WTC11 (cell line): ENCODE data around the gene ZNF853. TPM values are rescaled to one million over a fixed set of nuclear protein-coding genes. Genes with fewer than 3 reads are reported as not detected.
A peak's percentile ranks its signal among the peaks of the same experiment; 100 is the strongest.
"Not testable (repeated sequence)": the region's sequence is repeated elsewhere in the genome, so short reads cannot be mapped to it uniquely, and the experiment has no call there.

Source experiments
- ATAC-seq: fragments of 200-7000 bp; cut with Tn5 transposase; 2 replicates; pipeline ENCODE4 v1.10.0; 2021; ENCODE audit warnings: mild to moderate bottlenecking, moderate library complexity
- CTCF ChIA-PET: fragments of 300-600 bp; sonication (Branson Sonifier 250); formaldehyde crosslinking; loops from one replicate; lab custom pipeline; 2021; ENCODE audit warnings: antibody characterized with exemption; lab: Charles Lee
- POLR2A ChIA-PET: fragments of 350-600 bp; sonication (Branson Sonifier 250); formaldehyde crosslinking; loops from one replicate; lab custom pipeline; 2021; ENCODE audit warnings: antibody characterized with exemption; lab: Charles Lee
- DNase-seq: peaks from one replicate; pipeline ENCODE4 v3.0.0; 2021; ENCODE audit warnings: low spot score
- H3K27ac Mint-ChIP-seq: 2 replicates; pipeline ENCODE4 v1.8.0; 2021; ENCODE audit warnings: mixed read lengths
- H3K27me3 Mint-ChIP-seq: 2 replicates; pipeline ENCODE4 v1.8.0; 2021; ENCODE audit warnings: low read depth, mild to moderate bottlenecking, moderate library complexity, mixed read lengths
- H3K36me3 Mint-ChIP-seq: 2 replicates; pipeline ENCODE4 v1.8.0; 2021; ENCODE audit warnings: mixed read lengths
- H3K4me1 Mint-ChIP-seq: 2 replicates; pipeline ENCODE4 v1.8.0; 2022; ENCODE audit warnings: mixed read lengths
- H3K4me3 Mint-ChIP-seq: 2 replicates; pipeline ENCODE4 v1.8.0; 2021; ENCODE audit warnings: mild to moderate bottlenecking, moderate library complexity, mixed read lengths
- H3K9me3 Mint-ChIP-seq: 2 replicates; pipeline ENCODE4 v1.8.0; 2021; ENCODE audit warnings: mixed read lengths
- ATF1 ChIP-seq: sonication (generic); formaldehyde crosslinking; IDR thresholded peaks from 2 replicates; pipeline ENCODE4 v1.8.1; 2023; ENCODE audit warnings: mild to moderate bottlenecking, moderate library complexity, missing genetic modification reagents
- ATF2 ChIP-seq: sonication (generic); formaldehyde crosslinking; IDR thresholded peaks from 2 replicates; pipeline ENCODE4 v1.8.1; 2022; ENCODE audit warnings: low read depth, missing genetic modification reagents, borderline replicate concordance
- E2F1 ChIP-seq: sonication (generic); formaldehyde crosslinking; IDR thresholded peaks from 2 replicates; pipeline ENCODE4 v1.8.0; 2022; ENCODE audit warnings: mild to moderate bottlenecking, missing genetic modification reagents
- ELF4 ChIP-seq: sonication (generic); formaldehyde crosslinking; IDR thresholded peaks from 2 replicates; pipeline ENCODE4 v1.8.1; 2022; ENCODE audit warnings: low read depth, mild to moderate bottlenecking, moderate library complexity, missing genetic modification reagents
- GABPB1 ChIP-seq: sonication (generic); formaldehyde crosslinking; IDR thresholded peaks from 2 replicates; pipeline ENCODE4 v1.8.1; 2023; ENCODE audit warnings: mild to moderate bottlenecking, missing genetic modification reagents
- JAZF1 ChIP-seq: fragments of 250-450 bp; sonication (Bioruptor Pico); IDR thresholded peaks from 2 replicates; pipeline ENCODE4 v1.9.0; 2021; ENCODE audit warnings: moderate library complexity, mild to moderate bottlenecking, inconsistent platforms
- NFATC4 ChIP-seq: fragments of 250-450 bp; sonication (Bioruptor Pico); IDR thresholded peaks from 2 replicates; pipeline ENCODE4 v1.9.0; 2021; ENCODE audit warnings: mild to moderate bottlenecking
- RELA ChIP-seq: sonication (generic); formaldehyde crosslinking; IDR thresholded peaks from 2 replicates; pipeline ENCODE4 v1.8.1; 2022; ENCODE audit warnings: missing genetic modification reagents, mild to moderate bottlenecking, borderline replicate concordance
- TEAD1 ChIP-seq: sonication (generic); formaldehyde crosslinking; IDR thresholded peaks from 2 replicates; pipeline ENCODE4 v1.8.0; 2022; ENCODE audit warnings: mild to moderate bottlenecking, missing genetic modification reagents
- TP53 ChIP-seq: sonication (generic); formaldehyde crosslinking; IDR thresholded peaks from 2 replicates; pipeline ENCODE4 v1.8.1; 2023; ENCODE audit warnings: mild to moderate bottlenecking, missing genetic modification reagents
- USF1 ChIP-seq: sonication (generic); formaldehyde crosslinking; IDR thresholded peaks from 2 replicates; pipeline ENCODE4 v1.8.0; 2022; ENCODE audit warnings: mild to moderate bottlenecking, missing genetic modification reagents
- USF2 ChIP-seq: sonication (generic); formaldehyde crosslinking; IDR thresholded peaks from 2 replicates; pipeline ENCODE4 v1.8.1; 2023; ENCODE audit warnings: mild to moderate bottlenecking, missing genetic modification reagents, moderate library complexity
- ZBTB43 ChIP-seq: sonication (generic); formaldehyde crosslinking; IDR thresholded peaks from 2 replicates; pipeline ENCODE4 v1.8.1; 2023; ENCODE audit warnings: mild to moderate bottlenecking, missing genetic modification reagents
- ZNF219 ChIP-seq: sonication (generic); formaldehyde crosslinking; IDR thresholded peaks from 2 replicates; pipeline ENCODE4 v1.8.0; 2023; ENCODE audit warnings: missing genetic modification reagents, mild to moderate bottlenecking, borderline replicate concordance
- ZNF425 ChIP-seq: fragments of 250-450 bp; sonication (Bioruptor Pico); conservative IDR thresholded peaks from 2 replicates; pipeline ENCODE4 v1.9.0; 2021; ENCODE audit warnings: mild to moderate bottlenecking
- total RNA-seq: library from RNA; stranded (reverse); gene quantifications from 3 replicates; pipeline ENCODE4 v1.2.3, GENCODE V29; 2021

ZNF853 gene
- total RNA-seq, 1 experiment from 2014 or later = 7.7 TPM

GRCh38 chr7:6630007-6630849, 14.8 kb downstream of the ZNF853 start (continued):
- TF ChIP-seq TEAD1 (CRISPR knock-in tag) = no peak

- ChIA-PET POLR2A (no interaction called here), CTCF (no interaction called here)
- Mint-ChIP-seq H3K4me3 (no peak overlapping the region), H3K9me3 (no peaks in the 10 kb centered on the region), H3K4me1 (no peaks in the 10 kb centered on the region), H3K36me3 (no peaks in the 10 kb centered on the region)
- DNase-seq (no peak), ATAC-seq (no peak)
- TF ChIP-seq ELF4 (no peak), USF1 (CRISPR knock-in tag) (no peak), TP53 (CRISPR knock-in tag) (no peak), ATF1 (CRISPR knock-in tag) (no peak), GABPB1 (CRISPR knock-in tag) (no peak)
- TF ChIP-seq, all 79 proteins: peak for 0
- peaks cover 4% of the 10 kb centered on the region; the same call in 1 of the 2 replicates for H3K27me3 Mint-ChIP-seq
- no peak overlapping the region for H3K27ac Mint-ChIP-seq
Measured at GRCh38 chr7:6631605-6632004, 16.2 kb downstream of the ZNF853 start.

- Mint-ChIP-seq H3K9me3 (no peaks in the 10 kb centered on the region), H3K36me3 (no peaks in the 10 kb centered on the region), H3K4me1 (peaks cover 8% of the 10 kb centered on the region; the same call in 1 of the 2 replicates), H3K27me3 (peaks cover 4% of the 10 kb centered on the region; the same call in 1 of the 2 replicates), H3K4me3 (no peak overlapping the region), H3K27ac (no peak overlapping the region)
- no peak for ATAC-seq
- TF ChIP-seq TEAD1 (CRISPR knock-in tag) (no peak), NFATC4 (CRISPR knock-in tag) (no peak), ZBTB43 (CRISPR knock-in tag) (no peak), RELA (CRISPR knock-in tag) (no peak)
- no peak for DNase-seq
- CTCF ChIA-PET = no interaction called here
- POLR2A ChIA-PET = no interaction called here
Measured at GRCh38 chr7:6634021-6634420, 18.6 kb downstream of the ZNF853 start.

- H3K9me3 Mint-ChIP-seq, H3K27me3 Mint-ChIP-seq, CTCF ChIA-PET, H3K4me3 Mint-ChIP-seq, DNase-seq, ATAC-seq, H3K36me3 Mint-ChIP-seq, H3K27ac Mint-ChIP-seq, POLR2A ChIA-PET: not testable (repeated sequence)
- H3K4me1 Mint-ChIP-seq = peaks cover 13% of the 10 kb centered on the region
Measured at GRCh38 chr7:6634971-6635370, 19.6 kb downstream of the ZNF853 start.

GRCh38 chr7:6636741-6637543, 21.5 kb downstream of the ZNF853 start, which contains the start of gene ZNF316:
Gene ZNF316 (plus strand): TSS chr7:6637318. CDS start chr7:6642410, 5,092 bp downstream.
- no peak for DNase-seq
- H3K4me3 Mint-ChIP-seq = peak within 1 kb of the TSS; percentile 74
- H3K27ac Mint-ChIP-seq = no peak within 1 kb of the TSS
- POLR2A ChIA-PET = no interaction called here
- ATAC-seq = no peak
- H3K4me1 Mint-ChIP-seq = peaks cover 17% of the 10 kb centered on the region
- CTCF ChIA-PET = interaction anchor here (1.4 kb wide), 1 partner anchor 121 kb away, joined by 3 read pairs; no protein-coding TSS in a partner anchor
- peaks cover 4% of the 10 kb centered on the region; the same call in 1 of the 2 replicates for H3K27me3 Mint-ChIP-seq
- H3K9me3 Mint-ChIP-seq = no peaks in the 10 kb centered on the region
- H3K36me3 Mint-ChIP-seq = no peaks in the 10 kb centered on the region
- TF ChIP-seq TP53 (CRISPR knock-in tag) = no peak
- TF ChIP-seq JAZF1 (CRISPR knock-in tag) = no peak
- TF ChIP-seq ZNF425 = no peak
- no peak for TF ChIP-seq ATF2 (CRISPR knock-in tag)
- TF ChIP-seq ZNF219 (CRISPR knock-in tag) = peak; percentile 43; the same call in 1 of the 2 replicates
- TF ChIP-seq USF2 = peak; percentile 89
- TF ChIP-seq E2F1 (CRISPR knock-in tag) = 0 out of 2 replicates have a peak, but pooled peaks have one; percentile 35
- peak; percentile 75 for TF ChIP-seq USF1 (CRISPR knock-in tag)
